ENCODE results near the gene FICD. TPM values are rescaled to one million over a fixed set of nuclear protein-coding genes. Genes with fewer than 3 reads are reported as not detected.
"Not testable (repeated sequence)": the region's sequence is repeated elsewhere in the genome, so short reads cannot be mapped to it uniquely, and the experiment has no call there.

The FICD gene
- total RNA-seq, 1 experiment from 2014 or later, result 11.1 TPM

- H3K4me3 ChIP-seq, result no peak overlapping the region
- no peaks in the 10 kb centered on the region for H3K27me3 ChIP-seq (replicated peaks)
- no peak overlapping the region for H3K27ac ChIP-seq
- H3K9me3 ChIP-seq (replicated peaks), result no peaks in the 10 kb centered on the region
- no peaks in the 10 kb centered on the region for H3K4me1 ChIP-seq (replicated peaks)
- no peak for DNase-seq (ENCODE audit: low read depth in 1 of 2, low spot score in 2 of 2)
- peaks cover 88% of the 10 kb centered on the region for H3K36me3 ChIP-seq
Measured at GRCh38 chr12:108530161-108530560, 15.1 kb downstream of the FICD start.

GRCh38 chr12:108531929-108532848, 17.1 kb downstream of the FICD start:
- H3K27ac ChIP-seq, result no peak overlapping the region
- no peak overlapping the region for H3K4me3 ChIP-seq
- H3K4me1 ChIP-seq (replicated peaks), result no peaks in the 10 kb centered on the region
- H3K36me3 ChIP-seq, result peaks cover 88% of the 10 kb centered on the region
- H3K9me3 ChIP-seq (replicated peaks), result no peaks in the 10 kb centered on the region
- no peak for DNase-seq (ENCODE audit: low read depth in 1 of 2, low spot score in 2 of 2)
- H3K27me3 ChIP-seq (replicated peaks), result no peaks in the 10 kb centered on the region

GRCh38 chr12:108538146-108538545, 23.1 kb downstream of the FICD start:
- Histone ChIP-seq H3K9me3 (replicated peaks) (no peaks in the 10 kb centered on the region), H3K4me3 (no peak overlapping the region), H3K27me3 (replicated peaks) (no peaks in the 10 kb centered on the region), H3K36me3 (peaks cover 71% of the 10 kb centered on the region), H3K4me1 (replicated peaks) (no peaks in the 10 kb centered on the region), H3K27ac (no peak overlapping the region)
- DNase-seq (ENCODE audit: low read depth in 1 of 2, low spot score in 2 of 2), result no peak

- DNase-seq (ENCODE audit: low read depth in 1 of 2, low spot score in 2 of 2), result no peak
- no peaks in the 10 kb centered on the region for H3K9me3 ChIP-seq (replicated peaks)
- H3K4me1 ChIP-seq (replicated peaks), result no peaks in the 10 kb centered on the region
- no peak overlapping the region for H3K27ac ChIP-seq
- H3K4me3 ChIP-seq, result no peak overlapping the region
- H3K27me3 ChIP-seq (replicated peaks), result no peaks in the 10 kb centered on the region
- peaks cover 73% of the 10 kb centered on the region for H3K36me3 ChIP-seq
Measured at GRCh38 chr12:108538616-108539195, 23.6 kb downstream of the FICD start.

GRCh38 chr12:108542320-108542719, 27.2 kb downstream of the FICD start:
- no peak for DNase-seq (ENCODE audit: low read depth in 1 of 2, low spot score in 2 of 2)
- H3K27ac ChIP-seq, result no peak overlapping the region
- H3K9me3 ChIP-seq (replicated peaks), result no peaks in the 10 kb centered on the region
- H3K4me1 ChIP-seq (replicated peaks), result no peaks in the 10 kb centered on the region
- peaks cover 71% of the 10 kb centered on the region for H3K36me3 ChIP-seq
- H3K27me3 ChIP-seq (replicated peaks), result no peaks in the 10 kb centered on the region
- no peak overlapping the region for H3K4me3 ChIP-seq

GRCh38 chr12:108543652-108544051, 28.6 kb downstream of the FICD start:
- no peak for DNase-seq (ENCODE audit: low read depth in 1 of 2, low spot score in 2 of 2)
- Histone ChIP-seq H3K9me3 (replicated peaks) (no peaks in the 10 kb centered on the region), H3K27me3 (replicated peaks) (no peaks in the 10 kb centered on the region), H3K36me3 (peaks cover 71% of the 10 kb centered on the region), H3K27ac (no peak overlapping the region), H3K4me1 (replicated peaks) (no peaks in the 10 kb centered on the region), H3K4me3 (no peak overlapping the region)

GRCh38 chr12:108547686-108548085, 32.6 kb downstream of the FICD start:
- no peak overlapping the region for H3K4me3 ChIP-seq
- H3K4me1 ChIP-seq (replicated peaks), result 0 out of 2 replicates have a peak, but pooled peaks cover 4% of the 10 kb centered on the region
- no peak overlapping the region for H3K27ac ChIP-seq
- H3K9me3 ChIP-seq (replicated peaks), result no peaks in the 10 kb centered on the region
- DNase-seq (ENCODE audit: low read depth in 1 of 2, low spot score in 2 of 2), result no peak
- H3K36me3 ChIP-seq, result peaks cover 53% of the 10 kb centered on the region
- H3K27me3 ChIP-seq (replicated peaks), result no peaks in the 10 kb centered on the region

GRCh38 chr12:108548954-108549521, 34.0 kb downstream of the FICD start:
- H3K4me3 ChIP-seq, result no peak overlapping the region
- no peak for DNase-seq (ENCODE audit: low read depth in 1 of 2, low spot score in 2 of 2)
- peaks cover 40% of the 10 kb centered on the region for H3K36me3 ChIP-seq
- H3K27ac ChIP-seq, result no peak overlapping the region
- 0 out of 2 replicates have a peak, but pooled peaks cover 4% of the 10 kb centered on the region for H3K4me1 ChIP-seq (replicated peaks)
- H3K9me3 ChIP-seq (replicated peaks), result no peaks in the 10 kb centered on the region
- no peaks in the 10 kb centered on the region for H3K27me3 ChIP-seq (replicated peaks)

- Histone ChIP-seq H3K27ac (no peak overlapping the region), H3K4me3 (no peak overlapping the region), H3K27me3 (replicated peaks) (no peaks in the 10 kb centered on the region), H3K4me1 (replicated peaks) (0 out of 2 replicates have a peak, but pooled peaks cover 4% of the 10 kb centered on the region), H3K9me3 (replicated peaks) (no peaks in the 10 kb centered on the region), H3K36me3 (peaks cover 31% of the 10 kb centered on the region)
- DNase-seq (ENCODE audit: low read depth in 1 of 2, low spot score in 2 of 2), result peak in 1 of 2 experiments; percentile 9
Measured at GRCh38 chr12:108551535-108551934, 36.5 kb downstream of the FICD start.

- peaks cover 15% of the 10 kb centered on the region for H3K36me3 ChIP-seq
- H3K27me3 ChIP-seq (replicated peaks), result no peaks in the 10 kb centered on the region
- no peak overlapping the region for H3K27ac ChIP-seq
- H3K9me3 ChIP-seq (replicated peaks), result no peaks in the 10 kb centered on the region
- no peak overlapping the region for H3K4me3 ChIP-seq
- DNase-seq (ENCODE audit: low read depth in 1 of 2, low spot score in 2 of 2), result no peak
- 0 out of 2 replicates have a peak, but pooled peaks cover 4% of the 10 kb centered on the region for H3K4me1 ChIP-seq (replicated peaks)
Measured at GRCh38 chr12:108553799-108554198, 38.7 kb downstream of the FICD start.

- H3K27me3 ChIP-seq (replicated peaks); DNase-seq (ENCODE audit: low read depth in 1 of 2, low spot score in 2 of 2); H3K27ac ChIP-seq; H3K4me1 ChIP-seq (replicated peaks); H3K4me3 ChIP-seq; H3K9me3 ChIP-seq (replicated peaks): not testable (repeated sequence)
- peaks cover 14% of the 10 kb centered on the region for H3K36me3 ChIP-seq
Measured at GRCh38 chr12:108555383-108555782, 40.3 kb downstream of the FICD start.

- Histone ChIP-seq H3K27me3 (replicated peaks) (no peaks in the 10 kb centered on the region), H3K36me3 (peaks cover 21% of the 10 kb centered on the region), H3K27ac (no peak overlapping the region), H3K4me1 (replicated peaks) (peaks cover 16% of the 10 kb centered on the region), H3K9me3 (replicated peaks) (no peaks in the 10 kb centered on the region), H3K4me3 (no peak overlapping the region)
- no peak for DNase-seq (ENCODE audit: low read depth in 1 of 2, low spot score in 2 of 2)
Measured at GRCh38 chr12:108559007-108559655, 44.1 kb downstream of the FICD start.

GRCh38 chr12:108559748-108560147, 44.7 kb downstream of the FICD start:
- Histone ChIP-seq H3K27me3 (replicated peaks) (no peaks in the 10 kb centered on the region), H3K36me3 (peaks cover 28% of the 10 kb centered on the region), H3K4me3 (peak overlapping the region; percentile 75), H3K4me1 (replicated peaks) (peaks cover 16% of the 10 kb centered on the region), H3K9me3 (replicated peaks) (no peaks in the 10 kb centered on the region), H3K27ac (peak overlapping the region; percentile 98)
- no peak for DNase-seq (ENCODE audit: low read depth in 1 of 2, low spot score in 2 of 2)

Data from SJSA1 (cell line).